Heart left ventricle (tissue), 16 donors: Measurements from ENCODE around the gene SOCS4. TPM values are rescaled to one million over a fixed set of nuclear protein-coding genes. Genes with fewer than 3 reads are reported as not detected.
A peak's percentile ranks its signal among the peaks of the same experiment; 100 is the strongest.

Source experiments
- ATAC-seq, 4 donors: fragments of 200-7000 bp; cut with Tn5 transposase; one replicate each; pipeline ENCODE4 v1.9.1; 2020 to 2022; ENCODE audit warnings: moderate library complexity in 4 of 4, mild to moderate bottlenecking in 3 of 4, moderate number of reproducible peaks in 1 of 4
- DNase-seq, 5 donors: peaks; one replicate each; pipeline ENCODE4 v3.0.0-alpha.2; 2020
- H3K27ac ChIP-seq, 12 donors: fragments of 200-600 bp; sonication (generic) in 4 of 12; one replicate each; pipeline versions ENCODE4 v1.5.0 to v1.8.0; 2016 to 2022; ENCODE audit warnings: mild to moderate bottlenecking in 2 of 12
- H3K27me3 ChIP-seq, 9 donors: fragments of 200-600 bp; sonication (generic) in 2 of 9; one replicate each; pipeline versions ENCODE4 v1.5.1 to v1.8.0; 2016 to 2022; ENCODE audit warnings: mild to moderate bottlenecking in 3 of 9
- H3K36me3 ChIP-seq, 9 donors: fragments of 200-600 bp; sonication (generic) in 2 of 9; one replicate each; pipeline versions ENCODE4 v1.5.0 to v1.8.0; 2018 to 2022; ENCODE audit warnings: mild to moderate bottlenecking in 2 of 9
- H3K4me1 ChIP-seq, 12 donors: fragments of 200-600 bp; sonication (generic) in 4 of 12; one replicate each; pipeline versions ENCODE4 v1.5.0 to v1.8.0; 2016 to 2022; ENCODE audit warnings: mild to moderate bottlenecking in 3 of 12
- H3K4me3 ChIP-seq, 12 donors: fragments of 200-600 bp; sonication (generic) in 4 of 12; one replicate each; pipeline versions ENCODE4 v1.5.0 to v1.8.0; 2017 to 2022; ENCODE audit warnings: mild to moderate bottlenecking in 9 of 12, moderate library complexity in 4 of 12
- H3K9me3 ChIP-seq, 12 donors: fragments of 200-600 bp; sonication (generic) in 4 of 12; one replicate each; pipeline versions ENCODE4 v1.5.0 to v1.8.0; 2016 to 2022; ENCODE audit warnings: mild to moderate bottlenecking in 1 of 12
- CTCF ChIP-seq, 12 donors: fragments of 200-600 bp; sonication (generic) in 4 of 12; IDR thresholded peaks; one replicate each; pipeline versions ENCODE4 v1.5.0 to v1.8.0; 2018 to 2022; ENCODE audit warnings: antibody characterized with exemption in 12 of 12, mild to moderate bottlenecking in 5 of 12
- POLR2A ChIP-seq, 2 donors: fragments of 450-650 bp; IDR thresholded peaks; one replicate each; pipeline ENCODE4 v1.6.1; 2017; ENCODE audit warnings: antibody characterized with exemption in 2 of 2, mild to moderate bottlenecking in 2 of 2, moderate library complexity in 2 of 2
- WGBS, 4 donors: extraction: QIAGEN DNeasy Blood & Tissue Kit in 2 of 4; methylation state at CpG; one replicate each; pipeline versions ENCODE4 v1.1.5 to v1.1.7; 2013 to 2018; 5-methylcytosine and 5-hydroxymethylcytosine counted together
- intact Hi-C, 10 donors: fragments of 100-400 bp; cut with DNase I; formaldehyde crosslinking; loops; one replicate each; pipeline versions ENCODE4 v1.11.1 to v1.14.2; 2022
- polyA plus RNA-seq, 2 donors: library from polyadenylated mRNA; stranded (reverse); fragments of 200-250 nt; gene quantifications; one replicate each; pipeline ENCODE4 v1.2.3, GENCODE V29; 2013
- total RNA-seq, 9 donors: library from RNA; depleted of rRNA in 2 of 9; stranded (reverse); fragments of >200 nt in 2 of 9; fragmentation: NEBNext Ultra II Directional in 3 of 9; extraction: Animal tissue kit (Norgen Biotek cat#: 25700) in 3 of 9; gene quantifications; one replicate each; pipeline versions ENCODE4 v1.1.0 to v1.2.4, GENCODE V29; 2016 to 2023
- donor health status: ischemic (EF 13 %, LVEDD 7.1; RV severe dilation, severe dysfunction).
- donor health status: healthy with polysubstance abuse.
- donor health status: DM: no; HTN: yes; CAD: no.
- donor health status: DM: no; HTN: no; CAD: no.
- donor health status: ischemic (EF 25% LVEDD 6.9; RV normal size, moderate dysfunction).
- donor health status: ischemic (EF 25% LVEDD 5.7; RV mildly dilated, moderate dysfunction).
- donor health status: healthy.
- donor health status: DM: yes; HTN: yes; CAD: no.
- donor health status: ischemic (EF 35%, LVEDD 5.7; RV mildly dilated, moderate dysfunction).
- donor health status: nonischemic (EF 11% LVEDD 7.7; RV severe dilation, severe dysfunction).
- donor health status: DM: yes; HTN: yes; CAD: no.
- donor health status: PGD.
- donor health status: ischemic (EF 29% LVEDD 5.4; RV normal size, mild dysfunction).
- donor health status: nonischemic (EF 23%, LVEDD 6.1; RV moderate dilation, normal function).

The SOCS4 gene
- total and polyA plus RNA-seq, 11 donors, result 3.7 to 20.7 (median 13.8) TPM

- Histone ChIP-seq H3K4me1 (peaks cover 0 to 46% (median 32%) of the 10 kb centered on the region in 12 donors), H3K4me3 (peak within 1 kb of the TSS; percentile 74 to 99 (median 92)), H3K36me3 (peaks cover 0 to 23% (median 5%) of the 10 kb centered on the region in 9 donors), H3K27ac (peak within 1 kb of the TSS; percentile 97 to 100 (median 100)), H3K27me3 (no peaks in the 10 kb centered on the region), H3K9me3 (no peaks in the 10 kb centered on the region)
- ATAC-seq (peak; percentile 89 to 98 (median 97)), DNase-seq (peak; percentile 92 to 97 (median 94))
- 0 to 1% (median 0%) methylated on average over 14 to 98 of the region's 98 CpGs for WGBS, 4 donors
- TF ChIP-seq CTCF (IDR thresholded peaks at IDR 0.05), result peak; percentile 99 to 100 (median 100)
- peak; percentile 80 to 93 for TF ChIP-seq POLR2A (IDR thresholded peaks at IDR 0.05)
- intact Hi-C loops, result loop anchor here in 5 of 10 donors (1.0 to 5.0 kb wide), 4 partner anchors 24 to 86 kb away; partner anchors contain the start of genes SOCS4 (in 4 of the 5) and WDHD1 (in 4 of the 5)
These were observed 24.6 kb downstream of the SOCS4 start, which contains the start of gene MAPK1IP1L for GRCh38 chr14:55051423-55052268. Gene MAPK1IP1L, plus strand, starts transcription at chr14:55051647. Its CDS starts 10,037 bp downstream, at chr14:55061684.

GRCh38 chr14:55052269-55052930, 25.4 kb downstream of the SOCS4 start:
- peaks cover 0 to 46% (median 32%) of the 10 kb centered on the region in 12 donors for H3K4me1 ChIP-seq
- DNase-seq, result no peak
- intact Hi-C loops, result loop anchor here in 2 of 10 donors (5.0 kb wide), 2 partner anchors 80 to 85 kb away; no protein-coding TSS in a partner anchor
- WGBS, 4 donors, result 6 to 9% (median 7%) methylated on average over 14 of the region's 14 CpGs
- H3K27ac ChIP-seq, result peak overlapping the region; percentile 97 to 100 (median 100)
- peak overlapping the region; percentile 74 to 99 (median 92) for H3K4me3 ChIP-seq
- no peaks in the 10 kb centered on the region for H3K9me3 ChIP-seq
- peak in 1 of 4 donors; percentile 0 for ATAC-seq
- TF ChIP-seq POLR2A (IDR thresholded peaks at IDR 0.05) (no peak), CTCF (IDR thresholded peaks at IDR 0.05) (no peak)
- peaks cover 0 to 24% (median 7%) of the 10 kb centered on the region in 9 donors for H3K36me3 ChIP-seq
- no peaks in the 10 kb centered on the region for H3K27me3 ChIP-seq

GRCh38 chr14:55053018-55053417, 26.0 kb downstream of the SOCS4 start:
- ATAC-seq (no peak), DNase-seq (no peak)
- Histone ChIP-seq H3K36me3 (peaks cover 0 to 31% (median 13%) of the 10 kb centered on the region in 9 donors), H3K27me3 (no peaks in the 10 kb centered on the region), H3K9me3 (no peaks in the 10 kb centered on the region), H3K4me3 (peak overlapping the region in 10 of 12 donors; percentile 74 to 99 (median 93)), H3K27ac (peak overlapping the region in 7 of 12 donors; percentile 99 to 100 (median 100)), H3K4me1 (peaks cover 0 to 49% (median 32%) of the 10 kb centered on the region in 12 donors)
- TF ChIP-seq CTCF (IDR thresholded peaks at IDR 0.05) (no peak), POLR2A (IDR thresholded peaks at IDR 0.05) (no peak)
- WGBS, 4 donors, result 65 to 73% (median 70%) methylated on average over 6 of the region's 6 CpGs
- intact Hi-C loops, result loop anchor here in 2 of 10 donors (5.0 kb wide), 2 partner anchors 79 to 84 kb away; no protein-coding TSS in a partner anchor
